GM19099 (cell line): ENCODE measurements around the gene PDLIM7.

Experiments
- POLR2A ChIP-seq: IDR thresholded peaks from 3 replicates; pipeline ENCODE4 v1.6.1; 2011; ENCODE audit warnings: low read depth; ENCODE audit not compliant: insufficient read length; ENCODE audit errors: extremely low read depth

The PDLIM7 gene

DNA sequence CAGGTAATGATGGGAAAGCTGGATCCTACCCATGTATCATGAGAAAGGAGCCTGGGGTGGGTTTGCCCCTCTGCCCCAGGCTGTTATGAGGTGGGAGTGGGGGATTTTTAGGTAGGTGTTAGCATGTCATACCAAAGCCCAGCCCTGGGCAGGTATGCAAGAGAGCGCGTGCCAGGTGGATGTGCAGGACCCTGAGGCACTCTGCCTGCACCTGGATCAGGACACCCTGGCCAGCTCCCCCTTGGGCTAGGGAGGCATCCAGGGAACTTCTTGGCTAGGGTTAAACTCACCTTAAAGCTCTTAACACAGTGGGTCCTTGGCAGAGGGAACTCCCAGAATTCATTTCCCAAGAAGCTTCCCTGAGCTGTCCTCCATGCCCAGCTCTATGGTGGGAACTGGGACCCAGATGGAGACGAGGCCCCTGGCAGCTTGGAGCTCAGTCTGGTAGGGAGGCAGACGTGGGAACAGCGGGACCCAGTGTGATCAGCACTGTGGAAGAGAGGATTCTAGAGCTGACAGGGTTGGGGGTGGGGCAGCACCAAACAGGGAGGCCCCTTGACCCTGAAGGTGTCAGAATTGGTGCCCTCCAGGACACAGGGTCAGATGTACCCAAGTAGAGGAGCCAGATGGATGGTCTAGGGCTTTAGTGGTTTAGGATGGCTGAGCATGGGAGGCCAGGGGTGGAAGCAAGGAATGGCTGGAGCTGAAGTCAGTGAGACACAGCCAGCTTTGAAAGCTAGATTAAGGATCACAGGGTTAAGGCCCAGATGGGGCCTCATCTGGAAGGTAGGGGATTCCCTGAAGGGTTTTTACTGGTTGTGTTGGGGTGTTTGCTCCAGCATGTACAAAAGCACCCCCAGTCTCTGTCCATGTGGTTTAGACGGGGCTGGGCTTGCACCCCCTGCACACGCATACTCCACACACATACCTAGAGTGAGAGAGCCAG lies 53.0 kb downstream of the PDLIM7 start:
- TF ChIP-seq POLR2A, result peak; percentile 10

- no peak for TF ChIP-seq POLR2A
Measured at GRCh38 chr5:177443144-177443983, 54.0 kb downstream of the PDLIM7 start.

GRCh38 chr5:177442066-177442826 lies 55.2 kb downstream of the PDLIM7 start:
- no peak for TF ChIP-seq POLR2A

GRCh38 chr5:177440990-177441780 lies 56.2 kb downstream of the PDLIM7 start:
- peak; percentile 19 for TF ChIP-seq POLR2A

DNA sequence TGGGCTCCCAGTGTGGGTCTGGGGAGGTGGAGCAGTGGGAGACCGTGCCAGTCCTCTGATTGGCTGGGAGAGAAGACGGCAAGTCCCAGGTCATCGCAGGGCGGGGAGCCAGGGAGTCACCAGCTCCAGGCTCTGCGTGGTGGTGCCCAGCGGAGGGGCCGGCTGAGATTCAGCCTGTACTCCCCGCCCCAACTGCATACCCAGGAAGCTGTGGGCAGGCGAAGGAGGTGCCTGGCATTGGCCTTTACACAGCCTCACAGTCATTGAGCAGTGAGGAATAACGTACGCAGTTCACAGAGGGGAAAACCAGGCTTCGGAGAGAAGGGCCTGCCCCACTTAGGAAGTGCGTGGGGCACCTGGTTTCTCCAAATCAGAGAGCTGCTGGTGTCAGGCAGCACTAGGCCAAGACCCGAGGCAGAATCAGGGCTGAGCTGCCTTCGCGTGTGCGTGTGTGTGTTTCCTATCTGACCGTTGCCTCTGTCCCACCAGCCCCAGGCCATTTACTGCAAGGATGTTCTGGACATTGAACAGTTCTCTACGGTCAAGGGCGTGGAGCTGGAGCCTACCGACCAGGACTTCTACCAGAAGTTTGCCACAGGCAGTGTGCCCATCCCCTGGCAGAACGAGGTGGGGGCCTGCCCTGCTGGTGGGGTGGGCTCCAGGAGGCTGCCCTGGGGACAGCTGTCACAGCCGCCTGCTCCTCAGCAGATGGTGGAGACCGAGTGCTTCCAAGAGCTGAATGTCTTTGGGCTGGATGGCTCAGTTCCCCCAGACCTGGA lies 57.0 kb downstream of the PDLIM7 start:
- TF ChIP-seq POLR2A, result no peak

GRCh38 chr5:177439518-177440053 lies 57.8 kb downstream of the PDLIM7 start:
- no peak for TF ChIP-seq POLR2A

GRCh38 chr5:177438468-177438867 lies 58.9 kb downstream of the PDLIM7 start:
- TF ChIP-seq POLR2A, result no peak

GRCh38 chr5:177437623-177438022 lies 59.8 kb downstream of the PDLIM7 start:
- TF ChIP-seq POLR2A, result no peak

DNA sequence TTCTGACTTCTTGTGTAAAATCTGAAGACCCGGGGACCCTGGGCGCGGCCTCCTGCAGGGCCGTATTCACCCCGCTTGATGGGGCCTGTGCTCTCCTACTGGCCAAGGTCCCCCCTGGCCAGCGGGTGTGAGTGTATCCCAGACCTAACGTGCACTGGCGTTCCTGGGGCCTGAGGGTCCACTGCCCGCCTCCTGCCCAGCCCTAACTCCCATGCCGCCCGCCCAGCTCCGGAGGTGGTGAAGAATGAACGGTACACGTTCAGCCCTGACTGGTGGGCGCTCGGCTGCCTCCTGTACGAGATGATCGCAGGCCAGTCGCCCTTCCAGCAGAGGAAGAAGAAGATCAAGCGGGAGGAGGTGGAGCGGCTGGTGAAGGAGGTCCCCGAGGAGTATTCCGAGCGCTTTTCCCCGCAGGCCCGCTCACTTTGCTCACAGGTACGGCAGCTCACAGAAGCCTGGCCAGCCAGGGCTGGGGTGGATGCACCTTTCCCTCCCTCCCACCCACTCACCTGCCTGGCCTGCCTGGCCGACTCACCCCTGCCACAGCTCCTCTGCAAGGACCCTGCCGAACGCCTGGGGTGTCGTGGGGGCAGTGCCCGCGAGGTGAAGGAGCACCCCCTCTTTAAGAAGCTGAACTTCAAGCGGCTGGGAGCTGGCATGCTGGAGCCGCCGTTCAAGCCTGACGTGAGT lies 61.4 kb downstream of the PDLIM7 start:
- TF ChIP-seq POLR2A, result no peak

DNA sequence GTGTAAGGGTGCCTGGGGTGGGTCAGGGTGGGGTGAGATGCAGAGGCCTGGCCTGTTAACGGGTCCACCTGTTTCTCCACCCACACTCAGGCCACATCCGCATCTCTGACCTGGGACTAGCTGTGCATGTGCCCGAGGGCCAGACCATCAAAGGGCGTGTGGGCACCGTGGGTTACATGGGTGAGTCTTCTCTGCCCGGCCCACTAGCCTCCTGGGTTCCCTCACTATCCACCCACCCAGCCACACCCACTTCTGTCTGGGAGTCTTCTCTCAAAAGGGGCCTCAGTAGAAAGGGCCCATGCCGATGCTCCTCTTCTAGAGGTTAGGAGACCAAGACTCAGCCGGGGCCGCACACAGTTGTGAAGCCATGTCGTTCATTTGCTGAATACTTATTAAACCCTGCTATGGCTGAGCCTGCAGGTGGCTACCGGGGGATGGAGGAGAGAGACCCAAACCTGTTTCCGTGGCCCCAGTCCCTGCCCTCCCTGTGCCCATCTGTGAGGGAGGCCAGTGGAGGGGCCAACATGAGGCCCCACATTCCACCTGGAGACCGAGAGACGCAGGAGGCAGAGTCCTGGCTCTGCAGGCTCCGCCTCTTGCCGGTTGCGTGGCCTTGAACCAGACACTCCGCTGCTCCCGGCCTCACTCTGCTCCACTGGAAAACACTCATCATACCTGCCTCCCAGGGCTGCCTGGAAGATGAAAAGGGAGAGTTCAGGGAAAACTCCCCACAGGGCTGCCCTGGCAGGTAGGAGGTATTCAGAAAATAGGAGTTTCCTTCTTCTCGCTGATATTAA lies 62.3 kb downstream of the PDLIM7 start:
- TF ChIP-seq POLR2A, result no peak

DNA sequence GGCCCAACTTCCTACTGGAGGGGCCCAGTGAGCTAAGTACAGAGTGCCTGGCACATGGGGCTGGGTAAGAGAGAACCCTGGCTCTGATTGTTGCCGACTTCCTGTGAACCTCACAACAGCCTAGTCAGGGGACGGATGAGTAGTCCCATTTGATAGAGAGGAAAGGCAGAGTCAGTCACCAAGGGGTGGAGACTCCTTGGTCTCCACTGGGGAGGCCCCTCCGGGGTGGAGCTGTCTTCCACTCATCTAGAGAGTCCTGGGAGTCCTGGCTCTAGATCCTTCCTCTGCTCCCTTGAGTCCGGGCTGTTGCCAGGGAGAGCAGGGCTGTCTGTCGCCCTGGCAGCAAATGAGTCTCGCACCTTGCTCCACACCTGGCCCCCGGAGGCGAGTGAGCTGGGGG lies 63.0 kb downstream of the PDLIM7 start:
- TF ChIP-seq POLR2A, result no peak

GRCh38 chr5:177433658-177434217 lies 63.7 kb downstream of the PDLIM7 start:
- no peak for TF ChIP-seq POLR2A
